Effector memory CD8-positive, alpha-beta T cell (primary cell): ENCODE measurements around the gene KCNK13.
"Not testable (repeated sequence)": the region's sequence is repeated elsewhere in the genome, so short reads cannot be mapped to it uniquely, and the experiment has no call there.

Source experiments
- ATAC-seq: fragments of 150-1000 bp; cut with Tn5 transposase; replicated peaks from 2 replicates; pipeline ENCODE4 v1.10.0; 2021; ENCODE audit warnings: mild to moderate bottlenecking, moderate library complexity
- DNase-seq, 3 experiments: peaks; one replicate each; pipeline ENCODE4 v3.0.0; 2021
- H3K27ac Mint-ChIP-seq, 2 donors: one replicate each; pipeline ENCODE4 v1.8.0; 2022; ENCODE audit warnings: mild to moderate bottlenecking in 2 of 2, mixed read lengths in 2 of 2, moderate library complexity in 2 of 2
- H3K27me3 Mint-ChIP-seq, 2 donors: one replicate each; pipeline ENCODE4 v1.8.0; 2022; ENCODE audit warnings: mixed read lengths in 2 of 2
- H3K36me3 Mint-ChIP-seq: one replicate; pipeline ENCODE4 v1.8.0; 2022; ENCODE audit warnings: mild to moderate bottlenecking, moderate library complexity, mixed read lengths; ENCODE audit not compliant: insufficient read depth
- H3K4me1 Mint-ChIP-seq, 2 donors: one replicate each; pipeline ENCODE4 v1.8.0; 2022; ENCODE audit warnings: low read depth in 2 of 2, mixed read lengths in 2 of 2
- H3K4me3 Mint-ChIP-seq, 2 donors: one replicate each; pipeline ENCODE4 v1.8.0; 2022; ENCODE audit warnings: mild to moderate bottlenecking in 2 of 2, mixed read lengths in 2 of 2, moderate library complexity in 2 of 2
- H3K9me3 Mint-ChIP-seq, 2 donors: one replicate each; pipeline ENCODE4 v1.8.0; 2022; ENCODE audit warnings: mixed read lengths in 2 of 2

KCNK13 gene

GRCh38 chr14:90198541-90199060, 136.8 kb downstream of the KCNK13 start:
- ATAC-seq: no peak
- Mint-ChIP-seq H3K4me3 (no peak overlapping the region), H3K9me3 (peaks cover 0 to 4% of the 10 kb centered on the region in 2 donors), H3K27me3 (peaks cover 25 to 74% of the 10 kb centered on the region in 2 donors), H3K4me1 (no peaks in the 10 kb centered on the region), H3K36me3 (no peaks in the 10 kb centered on the region), H3K27ac (no peak overlapping the region)
- DNase-seq: no peak

- DNase-seq, ATAC-seq, H3K4me3 Mint-ChIP-seq, H3K27ac Mint-ChIP-seq, H3K4me1 Mint-ChIP-seq, H3K9me3 Mint-ChIP-seq, H3K36me3 Mint-ChIP-seq: not testable (repeated sequence)
- peaks cover 38 to 68% of the 10 kb centered on the region in 2 donors for H3K27me3 Mint-ChIP-seq
Measured at GRCh38 chr14:90200546-90200945, 138.8 kb downstream of the KCNK13 start.

DNA sequence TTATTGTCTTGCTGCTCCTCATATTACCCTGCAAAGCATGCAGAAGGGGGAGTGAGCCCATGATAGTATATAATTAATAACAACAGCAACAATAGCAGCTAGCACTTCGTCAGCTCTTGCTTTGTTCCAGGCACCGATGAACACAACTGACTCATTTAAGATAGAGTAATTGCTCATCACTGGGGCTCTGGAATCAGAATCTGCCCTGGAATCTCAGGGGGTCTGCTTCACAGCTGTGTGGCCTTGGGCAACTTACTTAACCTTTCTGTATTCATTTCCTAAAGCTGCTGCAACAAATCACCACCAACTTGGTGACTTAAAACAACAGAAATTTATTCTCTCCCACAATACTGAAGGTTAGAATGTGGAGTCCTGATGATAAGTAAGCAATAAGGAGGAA, 139.6 kb downstream of the KCNK13 start:
- H3K4me1 Mint-ChIP-seq: no peaks in the 10 kb centered on the region
- no peak for ATAC-seq
- no peak overlapping the region for H3K4me3 Mint-ChIP-seq
- DNase-seq: no peak
- H3K27me3 Mint-ChIP-seq: peaks cover 46 to 68% of the 10 kb centered on the region in 2 donors
- peaks cover 0 to 5% of the 10 kb centered on the region in 2 donors for H3K9me3 Mint-ChIP-seq
- H3K36me3 Mint-ChIP-seq: no peaks in the 10 kb centered on the region
- H3K27ac Mint-ChIP-seq: no peak overlapping the region

- Mint-ChIP-seq H3K4me1 (no peaks in the 10 kb centered on the region), H3K27ac (no peak overlapping the region), H3K9me3 (peaks cover 0 to 5% of the 10 kb centered on the region in 2 donors), H3K4me3 (no peak overlapping the region), H3K27me3 (peaks cover 36 to 52% of the 10 kb centered on the region in 2 donors), H3K36me3 (no peaks in the 10 kb centered on the region)
- ATAC-seq (no peak), DNase-seq (no peak)
Measured at GRCh38 chr14:90204516-90204915, 142.7 kb downstream of the KCNK13 start.

DNA sequence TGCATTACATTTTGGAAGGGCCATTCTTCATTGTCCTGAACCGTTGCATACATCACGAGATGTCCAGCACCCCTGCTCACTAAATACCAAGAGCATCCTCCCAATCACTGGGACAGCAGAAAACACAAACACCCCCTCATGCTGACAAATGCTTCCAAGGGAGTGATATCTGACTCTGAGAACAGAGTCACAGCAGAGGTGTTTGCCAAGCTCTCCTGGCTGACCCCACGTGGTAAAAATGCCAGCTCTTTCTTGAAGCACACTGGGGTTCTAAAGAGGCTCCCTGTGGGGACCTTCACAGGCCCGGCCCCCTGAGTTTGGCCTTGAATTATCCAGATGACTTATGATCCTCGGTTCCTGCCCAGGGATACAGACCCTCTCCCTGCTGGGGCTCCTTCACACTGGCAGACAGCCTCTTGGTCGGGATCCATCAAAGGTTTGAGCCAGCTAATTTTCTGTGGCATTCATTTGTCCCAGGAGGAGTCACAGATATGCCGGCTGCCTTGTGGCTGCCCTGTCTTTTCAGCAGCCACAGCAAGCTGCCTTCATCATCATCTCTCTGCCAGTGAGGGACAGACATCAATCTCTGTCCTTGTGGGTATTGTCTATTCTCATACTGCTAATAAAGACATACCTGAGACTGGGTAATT, 151.4 kb downstream of the KCNK13 start:
- Mint-ChIP-seq H3K36me3 (no peaks in the 10 kb centered on the region), H3K27ac (no peak overlapping the region), H3K27me3 (peaks cover 41 to 58% of the 10 kb centered on the region in 2 donors), H3K4me1 (no peaks in the 10 kb centered on the region), H3K4me3 (no peak overlapping the region), H3K9me3 (no peaks in the 10 kb centered on the region)
- ATAC-seq: no peak
- no peak for DNase-seq

- ATAC-seq: no peak
- H3K9me3 Mint-ChIP-seq: peaks cover 0 to 3% of the 10 kb centered on the region in 2 donors
- no peaks in the 10 kb centered on the region for H3K36me3 Mint-ChIP-seq
- H3K27ac Mint-ChIP-seq: no peak overlapping the region
- no peaks in the 10 kb centered on the region for H3K4me1 Mint-ChIP-seq
- DNase-seq: no peak
- no peak overlapping the region for H3K4me3 Mint-ChIP-seq
- H3K27me3 Mint-ChIP-seq: peaks cover 30 to 65% of the 10 kb centered on the region in 2 donors
Measured at GRCh38 chr14:90228478-90228877, 166.7 kb downstream of the KCNK13 start.

DNA sequence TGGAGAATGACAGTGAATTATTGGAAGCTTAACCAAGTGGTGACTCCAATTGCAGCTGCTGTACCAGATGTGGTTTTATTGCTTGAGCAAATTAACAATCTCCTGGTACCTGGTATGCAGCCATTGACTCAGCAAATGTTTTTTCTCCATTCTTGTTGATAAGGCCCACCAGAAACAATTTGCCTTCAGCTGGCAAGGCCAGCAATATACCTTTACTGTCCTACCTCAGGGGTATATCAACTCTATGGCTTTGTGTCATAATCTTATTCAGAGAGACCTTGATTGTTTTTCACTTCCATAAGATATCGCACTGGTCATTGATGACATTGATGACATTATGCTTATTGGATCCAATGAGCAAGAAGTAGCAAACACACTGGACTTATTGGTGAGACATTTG, 168.1 kb downstream of the KCNK13 start:
- not testable (repeated sequence) for H3K36me3 Mint-ChIP-seq, ATAC-seq, H3K27ac Mint-ChIP-seq, H3K9me3 Mint-ChIP-seq, H3K4me3 Mint-ChIP-seq, DNase-seq, H3K4me1 Mint-ChIP-seq
- H3K27me3 Mint-ChIP-seq: peaks cover 23 to 63% of the 10 kb centered on the region in 2 donors
